Measurements from ENCODE around the gene KBTBD2. TPM values are rescaled to one million over a fixed set of nuclear protein-coding genes. Genes with fewer than 3 reads are reported as not detected.
"Not testable (repeated sequence)": the region's sequence is repeated elsewhere in the genome, so short reads cannot be mapped to it uniquely, and the experiment has no call there.

Gene KBTBD2
- total RNA-seq, 2 experiments from 2014 or later = 46.2 to 46.6 TPM

DNA sequence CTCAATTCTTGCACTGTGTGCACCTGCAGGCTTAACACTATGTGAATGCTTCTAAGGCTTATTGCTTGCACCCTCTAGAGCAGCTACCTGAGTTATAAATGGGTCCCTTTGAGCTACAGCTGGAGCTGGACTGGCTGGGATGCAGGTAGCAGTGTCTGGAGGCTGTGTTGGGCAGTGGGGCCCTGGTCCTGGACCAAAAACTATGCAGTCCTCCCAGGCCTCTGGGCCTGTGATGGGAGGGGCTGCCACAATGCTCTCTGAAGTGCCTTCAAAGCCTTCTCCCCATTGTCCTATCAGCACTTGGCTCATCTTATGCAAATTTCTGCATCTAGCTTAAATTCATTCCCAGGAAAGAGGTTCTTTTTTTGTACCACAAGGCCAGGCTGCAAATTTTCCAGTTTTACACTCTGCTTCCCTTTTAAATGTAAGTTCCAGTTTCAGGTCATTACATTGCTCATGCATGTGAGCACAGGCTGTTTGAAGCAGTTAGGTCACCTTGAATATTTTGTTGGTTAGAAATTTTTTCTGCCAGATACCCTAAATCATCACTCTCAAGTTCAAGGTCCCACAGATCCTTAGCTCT is 26.0 kb downstream of the KBTBD2 start:
- POLR2A ChIA-PET = no interaction called here
- Mint-ChIP-seq H3K36me3 (ENCODE audit: low read depth) (peaks cover 55% of the 10 kb centered on the region), H3K27me3 (no peaks in the 10 kb centered on the region), H3K4me1 (no peaks in the 10 kb centered on the region), H3K4me3 (no peak overlapping the region), H3K27ac (no peak overlapping the region), H3K9me3 (peaks cover 5% of the 10 kb centered on the region)
- no peak for DNase-seq
- CTCF ChIA-PET = interaction anchor here (1.5 kb wide), 1 partner anchor 24 kb away, joined by 4 read pairs; no protein-coding TSS in a partner anchor

DNA sequence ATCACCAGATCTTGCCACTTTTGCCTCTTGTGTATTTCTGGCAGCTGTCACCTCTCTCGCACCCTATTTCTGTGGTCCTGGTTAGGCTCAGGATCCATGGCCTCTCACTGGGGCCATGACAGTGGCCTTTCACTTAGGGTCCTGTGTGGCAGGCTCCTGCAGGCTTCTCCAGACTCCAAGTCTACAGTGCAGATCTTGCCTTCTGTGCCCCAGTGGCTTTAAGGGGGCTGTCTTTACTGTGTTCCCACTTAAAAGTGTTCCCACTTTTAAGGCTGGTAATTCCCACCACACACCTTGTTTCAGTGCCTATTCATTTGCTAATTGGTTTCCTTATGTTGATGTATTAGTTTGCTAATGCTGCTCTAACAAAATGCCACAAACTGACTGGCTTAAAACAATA is 27.7 kb downstream of the KBTBD2 start:
- CTCF ChIA-PET = interaction anchor here (0.6 kb wide), 1 partner anchor 31 kb away, joined by 3 read pairs; no protein-coding TSS in a partner anchor
- DNase-seq, H3K4me3 Mint-ChIP-seq, H3K27ac Mint-ChIP-seq, H3K27me3 Mint-ChIP-seq, POLR2A ChIA-PET, H3K4me1 Mint-ChIP-seq, H3K9me3 Mint-ChIP-seq: not testable (repeated sequence)
- peaks cover 40% of the 10 kb centered on the region for H3K36me3 Mint-ChIP-seq (ENCODE audit: low read depth)

DNA sequence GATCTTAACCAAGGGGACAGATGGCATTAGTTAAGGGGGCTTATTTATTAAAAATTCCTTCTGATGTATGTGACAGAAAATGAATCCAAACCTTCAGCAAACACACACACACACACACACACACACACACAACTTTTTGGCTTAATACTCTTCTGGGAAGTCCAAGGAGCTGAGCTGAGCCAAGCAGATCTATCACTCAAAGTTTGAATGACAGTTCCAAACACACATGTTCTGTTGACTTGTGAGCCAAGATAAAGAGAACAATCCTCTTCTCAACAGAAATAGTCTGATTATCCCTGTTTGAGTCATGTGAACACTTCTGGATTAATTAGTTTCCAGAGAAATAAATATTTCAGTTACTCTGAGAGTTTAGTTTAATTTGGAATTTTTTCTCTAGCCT is 31.5 kb downstream of the KBTBD2 start:
- Mint-ChIP-seq H3K27ac (no peak overlapping the region), H3K36me3 (ENCODE audit: low read depth) (peaks cover 7% of the 10 kb centered on the region), H3K9me3 (no peaks in the 10 kb centered on the region), H3K4me1 (peaks cover 4% of the 10 kb centered on the region), H3K4me3 (no peak overlapping the region), H3K27me3 (peaks cover 13% of the 10 kb centered on the region)
- CTCF ChIA-PET = interaction anchor here (1.0 kb wide), 1 partner anchor 88 kb away, joined by 3 read pairs; no protein-coding TSS in a partner anchor
- no peak for DNase-seq
- POLR2A ChIA-PET = no interaction called here

DNA sequence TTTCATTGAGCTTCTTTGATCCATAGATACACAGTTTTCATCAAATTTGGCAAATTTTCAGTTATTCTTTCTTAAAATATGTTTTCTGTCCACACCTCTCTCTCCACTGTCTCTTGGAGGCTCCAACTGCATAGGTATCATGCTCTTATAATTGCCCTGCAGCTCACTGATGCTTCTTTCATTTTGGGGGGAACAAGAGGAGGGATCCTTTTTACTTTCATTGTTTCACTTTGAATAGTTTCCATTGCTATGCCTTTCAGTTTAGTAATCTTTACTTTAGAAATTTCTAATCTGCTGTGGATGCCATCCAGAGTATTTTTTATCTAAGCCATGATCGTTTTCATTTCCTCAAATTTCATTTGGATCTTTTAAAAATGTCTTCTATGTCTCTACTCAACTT is 32.9 kb downstream of the KBTBD2 start:
- H3K9me3 Mint-ChIP-seq = no peaks in the 10 kb centered on the region

DNA sequence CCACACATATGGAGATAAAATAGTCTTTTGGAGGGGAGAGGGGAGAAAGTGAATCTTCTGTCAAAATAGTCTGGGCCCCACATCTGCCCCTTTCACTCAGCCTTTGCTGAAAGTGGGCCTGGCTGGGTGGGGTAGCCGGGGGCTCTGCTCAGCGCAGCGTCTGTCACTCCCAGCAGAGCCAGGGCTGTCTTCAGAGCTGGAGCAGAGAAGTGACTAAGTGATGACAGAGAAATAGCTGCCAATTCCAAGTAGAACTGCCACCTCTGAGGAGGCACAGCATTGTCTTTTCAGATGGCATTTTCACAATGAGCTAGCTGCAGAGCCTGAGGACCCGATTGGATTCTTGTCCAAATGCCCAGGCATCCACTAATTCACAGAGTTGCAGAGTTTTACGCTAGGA is 34.5 kb downstream of the KBTBD2 start:
- H3K27ac Mint-ChIP-seq; H3K4me3 Mint-ChIP-seq; H3K9me3 Mint-ChIP-seq; H3K36me3 Mint-ChIP-seq (ENCODE audit: low read depth); POLR2A ChIA-PET; DNase-seq; H3K4me1 Mint-ChIP-seq; CTCF ChIA-PET: not testable (repeated sequence)
- peaks cover 30% of the 10 kb centered on the region for H3K27me3 Mint-ChIP-seq

More for the DNA sequence above, 32.9 kb downstream of the KBTBD2 start:
- no peak overlapping the region for H3K4me3 Mint-ChIP-seq
- no peaks in the 10 kb centered on the region for H3K36me3 Mint-ChIP-seq (ENCODE audit: low read depth)
- peaks cover 4% of the 10 kb centered on the region for H3K4me1 Mint-ChIP-seq
- no peak for DNase-seq
- no peak overlapping the region for H3K27ac Mint-ChIP-seq
- ChIA-PET POLR2A (no interaction called here), CTCF (interaction anchor here (1.2 kb wide), 1 partner anchor 30 kb away, joined by 6 read pairs; no protein-coding TSS in a partner anchor)
- peaks cover 23% of the 10 kb centered on the region for H3K27me3 Mint-ChIP-seq

DNA sequence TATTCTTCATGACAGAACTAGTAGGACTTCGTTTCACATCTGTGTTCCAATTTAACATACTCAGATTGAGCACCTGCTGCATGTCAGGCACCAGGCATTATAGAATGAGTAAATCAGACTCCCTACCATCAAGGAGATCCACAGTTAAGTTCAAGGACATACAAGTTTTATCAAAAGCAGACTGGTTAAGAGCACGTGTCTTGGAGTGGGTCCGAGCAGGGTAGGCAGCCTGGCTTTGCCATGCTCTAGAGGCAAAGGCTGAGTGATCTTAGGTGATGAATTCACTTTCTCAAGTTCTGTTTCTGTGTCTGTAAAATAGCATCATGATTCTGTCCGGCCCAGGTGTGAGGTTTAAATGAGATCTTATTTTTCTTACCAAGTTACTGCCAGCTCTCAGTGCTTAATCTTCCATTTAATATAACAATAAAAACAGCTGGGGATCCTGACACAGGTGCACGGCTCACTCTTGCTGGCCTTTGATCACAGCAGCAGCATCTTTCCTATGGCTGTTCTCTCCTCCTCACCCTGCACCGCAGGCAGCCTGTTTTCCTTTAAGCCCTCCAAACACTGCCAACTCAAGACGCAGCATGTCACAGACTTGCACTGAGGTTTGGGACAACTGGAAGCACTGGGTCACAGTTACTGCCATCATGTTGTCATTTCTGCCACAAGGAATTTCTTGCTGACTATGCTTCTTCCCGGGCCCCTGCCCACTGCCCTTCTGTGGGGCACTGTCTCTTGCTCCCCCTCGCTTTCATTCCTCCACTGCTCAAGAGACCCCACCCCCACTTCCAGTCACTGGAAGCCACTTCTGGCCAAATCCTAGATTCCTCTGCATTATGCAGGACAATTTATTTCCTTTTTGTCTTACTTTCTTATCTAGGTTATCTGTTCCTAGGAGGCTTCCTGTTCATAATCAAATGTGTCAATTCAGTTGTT is 35.5 kb downstream of the KBTBD2 start:
- H3K9me3 Mint-ChIP-seq; H3K27ac Mint-ChIP-seq; H3K4me3 Mint-ChIP-seq; DNase-seq; POLR2A ChIA-PET; H3K4me1 Mint-ChIP-seq; H3K36me3 Mint-ChIP-seq (ENCODE audit: low read depth): not testable (repeated sequence)
- CTCF ChIA-PET = interaction anchor here (0.6 kb wide), 1 partner anchor 9 kb away, joined by 3 read pairs; no protein-coding TSS in a partner anchor
- peaks cover 36% of the 10 kb centered on the region for H3K27me3 Mint-ChIP-seq

DNA sequence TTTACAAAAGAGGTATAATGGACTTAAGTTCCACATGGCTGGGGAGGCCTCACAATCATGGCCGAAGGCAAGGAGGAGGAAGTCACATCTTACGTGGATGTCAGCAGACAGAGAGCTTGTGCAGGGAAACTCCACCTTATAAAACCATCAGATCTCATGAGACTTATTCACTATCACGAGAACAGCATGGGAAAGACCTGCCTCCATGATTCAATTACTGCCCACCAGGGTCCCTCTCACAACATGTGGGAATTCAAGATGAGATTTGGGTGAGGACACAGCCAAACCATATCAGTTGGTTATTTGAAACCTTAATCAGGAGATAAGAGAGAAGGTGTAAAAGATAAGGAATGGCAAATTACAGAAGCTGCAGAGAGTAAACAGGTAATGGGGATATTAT is 40.9 kb downstream of the KBTBD2 start:
- DNase-seq; H3K36me3 Mint-ChIP-seq (ENCODE audit: low read depth); CTCF ChIA-PET; POLR2A ChIA-PET; H3K9me3 Mint-ChIP-seq; H3K4me3 Mint-ChIP-seq; H3K27ac Mint-ChIP-seq: not testable (repeated sequence)
- Mint-ChIP-seq H3K4me1 (peaks cover 11% of the 10 kb centered on the region), H3K27me3 (peaks cover 47% of the 10 kb centered on the region)

DNA sequence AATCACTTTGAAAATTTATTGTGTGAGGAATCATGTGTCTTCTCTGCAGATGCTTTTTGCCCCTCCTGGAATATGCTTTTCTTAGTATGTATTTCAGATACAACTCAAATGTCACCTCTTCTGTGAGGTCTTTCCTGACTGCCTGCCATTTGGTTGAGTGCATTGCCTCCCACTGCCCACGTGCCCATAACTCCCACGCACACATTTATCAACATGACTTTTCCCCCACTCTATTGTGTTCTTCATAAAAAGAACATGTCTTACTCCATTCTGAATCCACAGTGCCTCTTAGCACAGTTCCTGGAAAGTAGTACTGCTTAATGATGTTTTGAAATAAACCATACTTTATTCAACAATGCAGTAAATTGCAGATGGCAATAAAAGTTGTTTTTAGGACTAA is 42.9 kb downstream of the KBTBD2 start:
- H3K9me3 Mint-ChIP-seq; H3K27ac Mint-ChIP-seq; H3K4me3 Mint-ChIP-seq; CTCF ChIA-PET; H3K36me3 Mint-ChIP-seq (ENCODE audit: low read depth); DNase-seq; POLR2A ChIA-PET: not testable (repeated sequence)
- H3K4me1 Mint-ChIP-seq = peaks cover 11% of the 10 kb centered on the region
- H3K27me3 Mint-ChIP-seq = peaks cover 37% of the 10 kb centered on the region

DNA sequence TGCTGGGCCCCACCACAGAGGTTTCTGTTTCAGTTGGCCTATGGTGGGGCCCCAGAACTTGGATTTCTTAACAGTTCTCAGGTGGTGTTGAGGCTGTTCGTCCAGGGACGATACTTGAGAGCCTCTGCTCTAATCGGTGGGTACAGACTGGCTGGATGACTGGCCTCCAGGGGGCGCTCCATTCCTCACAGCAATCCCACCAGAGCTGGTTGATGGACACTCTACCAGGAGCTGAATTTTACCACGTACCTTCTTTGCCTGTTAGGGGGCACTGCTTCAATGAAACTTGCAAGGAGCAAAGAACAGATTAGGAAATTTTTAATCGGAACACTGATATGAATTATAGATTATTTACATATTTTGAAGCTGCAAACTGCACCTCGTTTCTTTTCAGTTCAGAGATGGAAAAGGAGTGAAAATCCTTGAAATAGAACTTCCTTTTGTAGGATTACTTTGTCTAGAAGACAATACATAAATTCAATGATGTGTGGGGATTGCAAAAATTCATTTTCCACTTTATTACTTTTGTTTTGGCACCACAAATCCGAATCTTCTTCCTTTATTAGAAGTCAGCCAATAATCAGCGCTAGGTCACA is 44.8 kb downstream of the KBTBD2 start:
- POLR2A ChIA-PET = interaction anchor here (0.8 kb wide), 1 partner anchor 261 kb away, joined by 3 read pairs; no protein-coding TSS in a partner anchor
- CTCF ChIA-PET = interaction anchor here (0.6 to 2.0 kb wide), 11 partner anchors 9 to 285 kb away, joined by 3 to 9 read pairs (median 4); partner anchors contain the start of gene FKBP9
- no peaks in the 10 kb centered on the region for H3K36me3 Mint-ChIP-seq (ENCODE audit: low read depth)
- H3K27ac Mint-ChIP-seq = no peak overlapping the region
- peaks cover 11% of the 10 kb centered on the region for H3K4me1 Mint-ChIP-seq
- H3K4me3 Mint-ChIP-seq = no peak overlapping the region
- peaks cover 28% of the 10 kb centered on the region for H3K27me3 Mint-ChIP-seq
- peak; percentile 90 for DNase-seq
- H3K9me3 Mint-ChIP-seq = no peaks in the 10 kb centered on the region

DNA sequence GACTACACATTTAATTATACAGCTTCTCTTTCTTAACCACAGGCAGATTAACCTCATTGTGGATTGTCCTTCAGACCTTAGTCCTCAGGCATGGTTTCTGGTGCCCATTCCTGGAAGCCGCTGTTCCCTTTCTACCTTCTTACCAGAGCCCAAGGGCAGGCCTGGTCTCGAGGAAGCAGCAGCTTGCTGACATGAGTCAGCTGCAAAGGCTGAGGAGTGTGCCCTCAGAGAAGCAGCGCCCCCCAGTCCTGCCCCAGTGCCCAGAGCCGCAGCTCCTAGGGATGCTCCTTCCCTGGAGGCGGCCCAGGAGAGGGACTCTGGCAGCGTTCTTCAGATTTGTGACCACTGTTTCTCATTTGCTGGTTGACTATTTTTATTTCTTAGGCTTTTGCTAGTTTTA is 46.8 kb downstream of the KBTBD2 start:
- H3K9me3 Mint-ChIP-seq; H3K36me3 Mint-ChIP-seq (ENCODE audit: low read depth); H3K4me3 Mint-ChIP-seq; DNase-seq; H3K27ac Mint-ChIP-seq; CTCF ChIA-PET; POLR2A ChIA-PET: not testable (repeated sequence)
- peaks cover 14% of the 10 kb centered on the region for H3K27me3 Mint-ChIP-seq
- peaks cover 11% of the 10 kb centered on the region for H3K4me1 Mint-ChIP-seq

DNA sequence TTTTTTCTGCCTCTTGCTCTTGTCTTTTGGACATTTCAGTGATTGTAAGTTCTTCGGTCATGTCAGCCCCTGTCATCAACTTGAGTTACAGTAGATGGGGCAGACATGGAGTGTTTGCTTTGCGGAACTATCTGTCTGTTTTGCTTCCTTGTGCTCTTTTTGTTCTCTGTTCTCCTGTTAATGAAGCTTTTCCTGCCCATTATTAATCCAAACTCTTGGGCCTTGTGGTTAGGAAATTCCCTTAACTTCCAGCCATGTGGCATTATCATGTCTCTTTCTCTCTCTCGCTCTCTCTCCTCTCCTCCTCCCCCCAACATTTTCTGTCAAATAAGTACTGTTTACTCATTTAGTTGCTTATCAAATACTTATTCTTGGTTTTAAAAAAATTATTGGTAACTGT is 47.8 kb downstream of the KBTBD2 start:
- H3K27ac Mint-ChIP-seq; H3K36me3 Mint-ChIP-seq (ENCODE audit: low read depth); DNase-seq; POLR2A ChIA-PET; H3K27me3 Mint-ChIP-seq; H3K9me3 Mint-ChIP-seq; H3K4me3 Mint-ChIP-seq; CTCF ChIA-PET: not testable (repeated sequence)
- peaks cover 11% of the 10 kb centered on the region for H3K4me1 Mint-ChIP-seq

DNA sequence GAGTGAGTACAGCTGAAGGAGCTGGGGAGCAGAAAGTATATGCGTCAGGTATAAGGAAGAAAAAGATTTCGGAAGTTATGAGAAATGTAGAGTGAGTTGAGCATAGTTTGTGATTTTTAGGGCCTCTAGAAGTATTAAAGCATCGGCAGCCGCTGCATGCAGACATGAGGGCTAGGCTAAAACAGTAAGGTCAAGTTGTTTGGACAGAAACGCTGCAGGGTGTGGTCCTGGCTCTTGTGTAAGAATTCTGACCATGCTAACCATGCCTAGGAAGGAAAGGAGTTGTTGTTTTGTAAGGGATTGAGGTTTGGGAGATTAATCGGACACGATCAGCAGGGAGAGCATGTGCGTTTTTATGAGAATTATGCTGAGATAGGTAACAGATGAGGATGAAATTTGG is 51.7 kb downstream of the KBTBD2 start:
- POLR2A ChIA-PET; H3K27me3 Mint-ChIP-seq; H3K9me3 Mint-ChIP-seq; CTCF ChIA-PET; H3K4me3 Mint-ChIP-seq; H3K27ac Mint-ChIP-seq; H3K36me3 Mint-ChIP-seq (ENCODE audit: low read depth); H3K4me1 Mint-ChIP-seq; DNase-seq: not testable (repeated sequence)

Measured in activated CD4-positive, alpha-beta T cell treated with anti-CD3 and anti-CD28 coated beads, Interleukin-2, amount 10 ng/mL, durations not matched to agents 7 days and 5 days (primary cell).